ENCODE data around the gene IL17B.
"Not testable (repeated sequence)": the region's sequence is repeated elsewhere in the genome, so short reads cannot be mapped to it uniquely, and the experiment has no call there.

Gene IL17B

DNA sequence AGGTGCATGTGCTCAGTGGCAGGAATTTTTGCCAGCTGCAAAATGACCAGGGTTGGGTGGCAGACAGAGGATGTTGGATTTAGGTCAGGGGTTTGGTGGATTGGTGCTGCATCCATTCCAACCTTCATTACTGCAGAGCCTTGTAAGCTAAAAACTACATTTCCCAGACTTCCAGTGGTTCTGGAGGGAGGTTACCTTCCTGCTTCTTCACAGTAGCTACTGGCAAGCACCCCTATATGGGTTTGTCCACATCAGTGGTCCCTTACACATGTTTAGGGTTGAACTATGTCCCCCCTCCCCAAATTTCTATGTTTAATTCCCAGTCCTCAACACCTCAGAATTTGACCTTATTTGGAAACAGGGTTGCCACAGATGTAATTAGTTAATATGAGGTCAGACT is 20.7 kb upstream of the IL17B start:
- DNase-seq, result peak; percentile 33

DNA sequence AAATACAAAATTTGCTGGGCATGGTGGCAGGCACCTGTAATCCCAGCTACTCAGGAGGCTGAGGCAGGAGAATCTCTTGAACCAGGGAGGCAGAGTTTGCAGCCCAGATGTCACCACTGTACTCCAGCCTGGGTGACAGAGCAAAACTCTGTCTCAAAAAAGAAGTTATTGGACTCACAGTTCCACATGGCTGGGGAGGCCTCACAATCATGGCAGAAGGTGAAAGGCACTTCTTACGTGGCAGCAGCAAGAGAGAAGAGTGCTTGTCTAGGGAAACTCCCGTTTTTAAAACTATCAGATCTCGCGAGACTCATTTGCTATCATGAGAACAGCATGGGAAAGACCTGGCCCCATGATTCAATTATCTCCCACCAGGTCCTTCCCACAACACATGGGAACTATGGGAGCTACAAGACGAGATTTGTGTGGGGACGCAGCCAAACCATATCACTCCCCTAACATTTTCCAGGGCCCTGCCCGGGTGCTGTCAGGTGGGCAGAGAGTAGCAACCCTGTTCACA is 19.7 kb upstream of the IL17B start:
- not testable (repeated sequence) for DNase-seq

- DNase-seq, result peak; percentile 95
Observed at GRCh38 chr5:149397530-149397929, 18.4 kb upstream of the IL17B start.

GRCh38 chr5:149394996-149395395 is 15.9 kb upstream of the IL17B start:
- DNase-seq, result not testable (repeated sequence)

DNA sequence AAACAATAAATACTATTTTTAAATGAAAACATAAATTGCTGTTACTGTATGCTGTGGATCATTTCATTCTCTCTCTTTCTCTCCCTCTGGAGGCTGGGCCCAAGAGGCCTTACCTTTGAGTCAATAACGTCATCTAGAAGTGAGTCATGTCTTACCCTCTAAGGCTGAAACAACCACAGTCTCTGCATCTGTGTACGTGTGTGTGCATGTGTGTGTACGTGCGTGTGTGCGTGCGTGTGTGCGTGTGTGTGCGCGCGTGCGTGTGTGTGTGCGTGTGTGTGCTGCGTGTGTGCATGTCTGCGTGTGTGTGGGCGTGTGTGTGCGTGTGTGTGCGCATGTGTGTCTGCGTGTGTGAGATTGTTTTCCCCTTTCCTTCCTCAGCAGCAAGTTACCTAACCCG is 13.6 kb upstream of the IL17B start:
- peak; percentile 57 for DNase-seq

DNA sequence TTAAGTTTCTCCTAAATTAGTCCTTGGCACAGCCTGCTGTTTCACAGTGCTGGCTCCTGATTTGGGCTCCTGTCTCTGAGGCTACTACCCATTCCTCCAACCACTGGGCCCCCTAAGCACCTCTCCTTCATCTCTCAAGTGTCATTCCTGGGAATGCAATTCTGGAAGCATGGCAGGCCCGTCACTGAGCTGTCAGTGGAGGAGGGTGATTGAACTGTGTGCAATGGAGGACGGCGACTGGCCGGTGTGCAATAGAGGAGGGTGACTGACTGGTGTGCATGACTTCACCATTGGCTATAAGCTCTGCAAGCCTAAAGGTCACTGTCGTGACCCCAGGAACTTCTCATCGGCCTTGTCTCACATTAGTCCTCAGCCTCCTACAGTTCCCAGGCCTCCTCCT is 12.4 kb upstream of the IL17B start:
- no peak for DNase-seq

DNA sequence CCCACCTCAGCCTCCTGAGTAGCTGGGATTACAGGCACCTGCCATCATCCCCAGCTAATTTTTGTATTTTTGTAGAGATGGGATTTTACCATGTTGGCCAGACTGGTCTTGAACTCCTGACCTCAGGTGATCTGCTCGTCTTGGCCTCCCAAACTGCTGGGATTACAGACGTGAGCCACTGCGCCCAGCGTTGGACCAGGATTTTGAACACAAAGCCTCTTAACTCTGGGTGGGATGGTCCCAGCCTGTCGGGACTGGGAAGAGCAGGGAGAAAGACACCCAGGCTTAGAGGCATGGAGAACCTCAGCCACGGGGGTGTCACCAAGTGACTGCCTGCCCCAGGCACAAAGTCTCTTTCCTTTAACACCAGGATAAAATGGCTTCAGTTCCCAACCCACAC is 12.0 kb upstream of the IL17B start:
- DNase-seq, result not testable (repeated sequence)

- no peak for DNase-seq
Observed at GRCh38 chr5:149389552-149390495, 10.7 kb upstream of the IL17B start.

DNA sequence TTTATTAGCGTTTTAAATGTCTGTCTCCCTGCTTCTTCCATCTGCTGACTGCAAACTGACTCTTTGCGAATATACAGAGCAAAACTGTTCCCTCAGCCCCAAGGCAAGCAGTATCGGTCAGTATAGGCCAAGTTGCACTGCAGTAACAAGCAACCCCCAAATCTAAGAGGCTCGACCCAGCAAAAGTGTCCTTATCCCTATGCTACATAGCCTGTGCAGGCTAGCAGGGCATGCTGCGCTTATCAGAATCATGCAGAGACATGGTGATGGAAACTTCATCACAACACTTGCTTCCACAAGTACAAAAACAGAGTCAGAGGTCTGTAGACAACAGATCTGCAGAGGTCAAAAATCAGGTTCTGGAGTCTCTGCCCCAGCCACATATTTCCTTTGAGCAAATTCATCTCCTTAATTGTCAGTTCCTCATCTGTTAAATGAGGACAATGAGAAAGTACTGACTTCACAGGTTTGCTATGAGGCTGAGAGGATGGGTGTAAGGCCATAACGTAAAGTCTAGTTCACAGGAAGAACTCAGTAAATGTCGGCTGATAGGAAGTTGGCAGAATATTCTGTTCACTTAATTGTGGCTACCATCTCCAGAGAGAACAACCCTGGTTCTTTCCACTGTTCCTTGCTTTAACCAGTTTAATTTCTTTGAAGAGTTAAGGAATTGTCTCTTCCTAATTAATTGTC is 9.6 kb upstream of the IL17B start:
- no peak for DNase-seq

- DNase-seq, result no peak
Observed at GRCh38 chr5:149387982-149388381, 8.9 kb upstream of the IL17B start.

- peak; percentile 57 for DNase-seq
Observed at GRCh38 chr5:149387081-149387631, 8.1 kb upstream of the IL17B start.

- DNase-seq, result no peak
Observed at GRCh38 chr5:149386166-149386565, 7.1 kb upstream of the IL17B start.

- DNase-seq, result peak; percentile 71
Observed at GRCh38 chr5:149383399-149383798, 4.3 kb upstream of the IL17B start.

DNA sequence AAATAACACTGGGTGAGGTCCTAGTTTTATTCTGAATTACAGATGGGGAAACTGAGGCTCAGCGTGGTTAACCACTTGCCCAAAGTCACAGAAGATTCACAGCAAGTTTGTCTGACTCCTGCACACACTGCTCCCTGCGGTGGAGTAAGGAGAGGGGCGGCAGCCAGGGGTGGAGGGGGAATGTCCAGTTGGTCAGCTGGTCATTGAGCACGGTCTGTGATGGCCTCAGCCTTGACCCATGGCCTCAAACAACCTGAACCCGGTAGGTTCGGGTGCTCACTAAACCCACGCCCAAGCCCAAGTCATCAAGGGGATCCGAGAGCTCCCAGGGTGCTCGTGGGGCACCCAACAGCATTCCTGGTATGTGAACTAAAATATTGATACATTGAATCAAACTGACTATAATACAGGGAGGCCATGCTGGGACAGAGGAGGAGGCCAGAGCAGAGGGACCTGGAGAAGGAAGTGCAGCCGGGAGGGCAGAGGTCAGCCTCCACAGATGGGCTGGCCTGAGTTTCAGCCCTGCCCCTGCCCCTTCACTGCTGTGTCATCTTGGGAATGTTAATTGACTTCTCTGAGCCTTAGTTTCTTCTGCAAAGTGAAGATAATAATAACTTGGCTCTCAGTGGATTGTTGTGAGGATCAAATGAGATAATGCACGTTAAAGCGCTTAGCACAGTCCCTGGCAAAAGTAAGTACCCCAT is 3.6 kb upstream of the IL17B start:
- DNase-seq, result no peak

- peak; percentile 78 for DNase-seq
Observed at GRCh38 chr5:149381986-149382338, 2.9 kb upstream of the IL17B start.

DNA sequence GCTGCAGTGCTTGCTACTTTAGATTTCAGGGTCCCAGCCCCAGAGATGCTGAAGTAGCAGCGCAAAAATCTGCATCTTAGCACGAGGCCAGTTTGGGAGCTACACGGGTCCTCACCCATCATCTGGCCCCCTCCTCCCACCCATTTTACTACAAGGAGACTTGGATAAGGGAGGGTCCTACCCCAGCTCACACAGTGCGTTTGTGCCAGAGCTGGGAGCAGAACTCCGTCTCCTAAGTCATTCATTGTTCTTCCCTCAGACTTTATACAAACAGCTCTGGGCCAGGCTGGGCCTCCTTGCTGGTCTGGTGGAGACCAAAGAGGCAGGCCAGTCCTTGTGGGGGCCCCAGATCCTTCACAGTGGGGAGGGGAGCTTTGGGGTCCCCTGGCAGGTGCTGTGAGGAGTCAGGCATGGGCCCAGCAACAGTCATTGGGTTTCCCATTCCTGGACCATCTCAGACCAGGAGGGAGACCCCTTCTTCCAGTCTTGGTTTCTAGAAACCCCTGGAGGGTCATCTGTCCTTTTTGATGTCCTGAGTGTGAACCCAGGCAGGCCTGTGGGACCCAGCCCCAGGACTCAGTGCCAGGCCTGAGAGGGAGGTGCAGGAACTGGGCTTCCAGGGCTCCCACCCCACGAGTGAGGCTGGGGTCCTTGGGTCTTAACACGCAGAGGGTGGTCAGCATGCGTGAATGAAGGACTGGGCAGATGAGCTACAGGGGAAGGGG is 2.3 kb upstream of the IL17B start:
- DNase-seq, result no peak

DNA sequence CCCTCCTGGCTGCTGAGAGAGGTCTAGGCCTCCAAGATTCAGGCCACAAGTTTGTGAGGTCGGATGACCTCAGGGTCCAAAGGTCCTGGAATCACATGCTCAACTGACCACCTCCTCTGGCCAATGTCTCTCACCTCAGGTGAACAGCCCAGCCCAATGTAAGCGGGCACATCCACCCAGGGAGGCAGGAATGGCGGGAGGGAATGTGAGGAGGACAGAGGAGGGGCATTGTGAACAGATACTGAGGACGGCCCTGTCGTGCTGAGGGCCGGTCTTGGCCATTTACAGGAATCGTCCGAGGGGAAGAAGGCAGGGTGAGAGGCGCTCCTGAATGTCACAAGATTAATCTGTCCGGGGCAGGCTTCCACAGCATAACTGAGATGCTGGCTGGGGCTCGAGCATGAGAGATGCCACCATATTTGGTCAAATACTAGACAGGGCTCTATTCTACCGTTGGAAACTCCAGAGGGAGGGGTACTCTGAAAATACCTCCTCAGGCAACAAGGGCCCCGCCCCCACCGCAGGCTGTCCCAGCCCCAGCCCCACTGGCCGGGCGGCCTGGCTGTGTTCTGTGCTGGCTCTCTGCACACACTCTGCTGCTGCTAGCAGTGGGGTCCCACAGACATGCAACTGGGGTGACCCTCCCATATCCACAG is 1.5 kb upstream of the IL17B start:
- DNase-seq, result peak; percentile 85

DNA sequence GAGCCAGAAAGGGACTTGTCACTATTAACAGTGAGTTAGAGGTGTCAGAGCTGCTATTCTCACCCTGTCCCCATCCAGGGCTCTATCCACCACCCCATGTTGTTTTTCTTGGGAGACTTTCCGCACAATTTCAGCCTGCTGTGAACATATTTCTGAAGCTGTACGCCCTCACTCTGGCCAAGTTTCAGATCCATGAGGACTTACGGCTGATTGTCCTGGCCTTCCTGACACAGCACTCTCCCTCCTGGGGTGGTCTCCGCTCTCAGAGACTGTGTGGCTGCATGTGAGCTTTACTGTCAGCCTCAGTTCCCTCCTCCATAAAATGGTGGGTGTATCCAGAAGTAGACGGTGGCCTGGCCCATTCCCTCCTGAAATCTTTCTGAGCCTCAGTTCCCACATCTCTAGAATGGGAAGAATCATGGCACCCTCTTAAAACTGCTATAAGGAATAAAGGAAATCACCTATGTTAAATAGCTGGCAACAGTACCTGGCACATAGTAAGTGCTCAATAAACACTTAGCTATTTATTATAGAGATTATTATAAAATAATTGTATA is 804 bp upstream of the IL17B start:
- DNase-seq, result no peak

GRCh38 chr5:149378241-149378820 is 761 bp downstream of the IL17B start:
- DNase-seq, result no peak

DNA sequence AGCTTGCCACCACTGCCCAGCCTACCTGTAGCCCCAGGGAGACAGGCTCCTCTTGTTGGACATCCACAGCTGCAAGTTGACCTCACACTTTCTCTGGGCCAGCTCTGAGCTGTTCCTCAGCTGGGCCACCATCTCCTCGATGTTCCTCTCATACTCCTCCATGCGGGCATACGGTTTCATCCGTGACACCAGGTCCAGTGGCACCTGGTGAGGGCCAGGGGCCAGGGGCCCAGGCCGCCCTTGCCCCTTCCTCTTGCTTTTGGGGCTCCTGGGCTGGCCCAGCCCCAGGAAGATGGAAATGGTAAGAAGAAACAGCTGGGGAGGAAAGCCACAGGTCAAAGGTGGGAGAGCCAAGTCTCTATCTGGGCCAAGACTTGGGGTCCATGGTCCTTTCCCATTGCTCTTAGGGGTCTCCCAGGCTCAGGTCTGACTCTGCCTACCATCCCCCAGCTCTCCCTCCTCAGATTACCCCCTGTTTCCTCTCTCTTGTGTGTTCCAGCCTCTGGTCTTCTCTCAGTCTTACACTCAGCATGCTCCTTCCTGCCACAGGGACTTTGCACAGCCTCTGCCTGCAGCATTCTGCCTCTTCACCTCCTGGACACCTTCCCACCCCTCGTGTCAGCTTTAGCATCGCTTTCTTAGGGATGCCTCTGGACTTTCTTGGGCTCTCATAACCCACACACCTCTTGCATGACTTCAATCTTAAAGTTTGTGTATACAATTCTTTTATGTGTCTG is 2.2 kb downstream of the IL17B start:
- no peak for DNase-seq

Data from fibroblast of skin of back (primary cell).